ENCODE data around the gene ACTRT2.

DNA sequence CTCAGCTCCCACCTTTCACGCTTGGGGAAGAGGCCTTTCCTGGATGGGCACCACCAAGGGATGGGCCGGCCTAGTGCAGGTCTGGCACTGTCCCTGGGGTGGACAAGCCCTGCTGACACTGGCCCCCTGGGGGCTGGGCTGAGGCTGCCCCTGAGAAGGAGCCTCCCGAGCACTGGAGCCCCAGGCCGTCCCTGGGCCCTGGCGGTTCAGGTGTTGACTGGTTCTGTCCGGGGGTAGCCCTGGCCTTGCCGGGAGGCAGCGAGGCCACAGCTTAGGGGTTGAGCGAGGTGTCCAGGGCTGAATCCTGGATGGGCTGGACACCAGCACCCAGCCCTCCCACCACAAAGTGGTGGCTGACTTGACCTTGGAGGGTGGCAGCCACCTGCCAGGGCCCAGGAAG lies 49.7 kb upstream of the ACTRT2 start:
- TF ChIP-seq, protein P1, sequence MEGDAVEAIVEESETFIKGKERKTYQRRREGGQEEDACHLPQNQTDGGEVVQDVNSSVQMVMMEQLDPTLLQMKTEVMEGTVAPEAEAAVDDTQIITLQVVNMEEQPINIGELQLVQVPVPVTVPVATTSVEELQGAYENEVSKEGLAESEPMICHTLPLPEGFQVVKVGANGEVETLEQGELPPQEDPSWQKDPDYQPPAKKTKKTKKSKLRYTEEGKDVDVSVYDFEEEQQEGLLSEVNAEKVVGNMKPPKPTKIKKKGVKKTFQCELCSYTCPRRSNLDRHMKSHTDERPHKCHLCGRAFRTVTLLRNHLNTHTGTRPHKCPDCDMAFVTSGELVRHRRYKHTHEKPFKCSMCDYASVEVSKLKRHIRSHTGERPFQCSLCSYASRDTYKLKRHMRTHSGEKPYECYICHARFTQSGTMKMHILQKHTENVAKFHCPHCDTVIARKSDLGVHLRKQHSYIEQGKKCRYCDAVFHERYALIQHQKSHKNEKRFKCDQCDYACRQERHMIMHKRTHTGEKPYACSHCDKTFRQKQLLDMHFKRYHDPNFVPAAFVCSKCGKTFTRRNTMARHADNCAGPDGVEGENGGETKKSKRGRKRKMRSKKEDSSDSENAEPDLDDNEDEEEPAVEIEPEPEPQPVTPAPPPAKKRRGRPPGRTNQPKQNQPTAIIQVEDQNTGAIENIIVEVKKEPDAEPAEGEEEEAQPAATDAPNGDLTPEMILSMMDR (conservative IDR thresholded peaks at IDR 0.05 in 1 of 2, IDR thresholded peaks at IDR 0.05 in 1 of 2; ENCODE audit: extremely low read depth in 1 of 2, insufficient read depth in 1 of 2, low read depth in 1 of 2, low read length in 2 of 2), result no peak
- TF ChIP-seq EZH2 (IDR thresholded peaks at IDR 0.05; ENCODE audit: borderline replicate concordance, low read length), result no peak
